Hematopoietic multipotent progenitor cell treated with erythropoietin and hydrocortisone succinate and interleukin-3 and kit ligand, for 8 days (in vitro differentiated cells): ENCODE measurements around the gene HSF4.

Experiments used
- DNase-seq: peaks from one replicate; pipeline ENCODE4 v3.0.0-alpha.2; 2015

Gene HSF4

GRCh38 chr16:67185651-67186134 lies 21.1 kb downstream of the HSF4 start:
- no peak for DNase-seq

GRCh38 chr16:67186550-67186950 lies 22.0 kb downstream of the HSF4 start:
- no peak for DNase-seq

GRCh38 chr16:67187175-67187890 lies 22.8 kb downstream of the HSF4 start:
- no peak for DNase-seq

DNA sequence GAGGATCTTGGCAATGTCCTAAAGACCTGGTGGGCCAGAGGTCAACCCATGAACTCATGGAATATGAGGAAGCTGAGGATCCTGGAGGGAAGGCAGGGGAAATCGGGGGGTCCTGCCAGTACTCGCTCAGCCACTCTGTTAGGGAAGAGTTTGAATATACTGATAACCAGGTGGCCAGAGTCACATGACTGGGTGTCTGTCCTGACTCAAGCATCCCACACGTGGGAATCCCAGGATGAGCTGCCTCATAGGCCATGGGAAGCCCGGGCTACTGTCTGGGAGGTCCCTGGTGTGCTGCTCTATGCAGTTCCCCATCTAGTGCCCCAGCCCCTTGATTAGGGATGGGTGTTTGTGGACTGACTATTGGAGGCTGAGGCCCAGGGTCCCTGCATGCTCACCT lies 23.8 kb downstream of the HSF4 start:
- no peak for DNase-seq

DNA sequence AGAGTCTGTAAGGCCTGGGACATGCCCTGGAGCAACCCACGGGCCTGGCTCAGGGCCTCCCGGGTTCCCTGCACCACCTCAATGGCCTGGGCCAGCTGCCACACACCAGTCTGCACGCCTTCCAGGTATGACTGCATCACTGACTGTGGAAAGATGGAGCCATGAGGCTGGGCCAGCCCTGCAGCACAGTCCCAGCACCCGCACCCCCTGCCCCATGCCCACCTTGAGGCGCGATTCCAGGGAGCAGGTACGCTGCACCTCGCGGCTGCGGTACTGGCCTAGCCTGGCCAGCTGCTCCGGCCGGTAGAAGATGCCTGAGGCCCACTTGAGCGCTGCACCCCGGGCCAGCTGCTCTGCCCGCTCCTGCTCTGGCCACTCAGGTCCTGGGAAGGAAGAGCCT lies 24.3 kb downstream of the HSF4 start:
- no peak for DNase-seq

DNA sequence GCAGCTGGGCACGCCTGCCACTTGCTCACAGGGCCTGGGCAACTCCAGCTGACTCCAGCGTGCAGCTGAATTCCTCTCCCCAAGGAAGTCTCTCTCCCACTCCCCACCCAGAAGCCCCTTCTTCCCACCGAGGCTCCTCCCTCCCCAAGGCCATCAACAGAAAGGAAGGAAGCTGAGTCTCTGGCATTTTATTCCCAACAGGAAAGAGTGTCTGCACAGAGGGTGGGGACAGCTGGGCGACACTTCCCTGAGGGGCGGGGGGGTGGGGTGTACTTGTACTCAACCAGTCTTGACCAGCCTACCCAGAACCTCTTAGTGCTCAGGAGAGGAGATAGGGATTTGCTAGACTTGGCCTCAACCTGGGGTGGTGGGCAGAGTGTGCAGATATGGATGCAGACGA lies 25.5 kb downstream of the HSF4 start, which contains the start of gene EXOC3L1:
TSS of gene EXOC3L1 (minus strand) at position 96 of the 400 bp plus-strand sequence. CDS start 460 bp downstream, outside the sequence.
- DNase-seq: no peak

- DNase-seq: peak; percentile 80
Observed at GRCh38 chr16:67190448-67191399, 26.2 kb downstream of the HSF4 start.

DNA sequence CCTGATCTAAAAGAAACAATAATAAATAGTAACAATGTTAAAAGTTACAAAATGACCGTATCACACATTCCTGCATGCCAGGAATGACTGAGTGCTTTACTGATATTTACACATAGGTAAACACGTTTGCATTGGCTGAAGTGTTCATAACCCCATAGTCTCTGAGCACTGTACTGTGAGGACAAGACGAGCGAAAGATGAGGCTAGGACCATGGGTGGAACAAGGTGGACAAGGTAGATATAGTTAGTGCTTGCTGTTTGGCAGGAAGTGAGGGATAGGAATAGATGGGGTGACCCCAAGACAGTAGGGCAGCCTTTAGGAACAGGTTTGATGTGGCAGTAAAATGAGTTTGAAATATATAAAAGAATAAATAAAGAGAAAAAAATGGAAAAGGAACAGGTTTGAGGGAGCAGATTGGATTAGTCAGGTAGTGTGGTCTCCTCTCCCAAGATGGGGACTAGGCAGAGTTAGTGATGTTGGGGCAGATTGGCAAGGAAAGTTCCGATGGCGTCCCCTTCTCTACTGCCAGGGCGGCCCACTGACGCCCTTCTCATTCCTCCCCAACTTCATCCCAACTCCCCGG lies 27.0 kb downstream of the HSF4 start:
- DNase-seq: peak; percentile 29

DNA sequence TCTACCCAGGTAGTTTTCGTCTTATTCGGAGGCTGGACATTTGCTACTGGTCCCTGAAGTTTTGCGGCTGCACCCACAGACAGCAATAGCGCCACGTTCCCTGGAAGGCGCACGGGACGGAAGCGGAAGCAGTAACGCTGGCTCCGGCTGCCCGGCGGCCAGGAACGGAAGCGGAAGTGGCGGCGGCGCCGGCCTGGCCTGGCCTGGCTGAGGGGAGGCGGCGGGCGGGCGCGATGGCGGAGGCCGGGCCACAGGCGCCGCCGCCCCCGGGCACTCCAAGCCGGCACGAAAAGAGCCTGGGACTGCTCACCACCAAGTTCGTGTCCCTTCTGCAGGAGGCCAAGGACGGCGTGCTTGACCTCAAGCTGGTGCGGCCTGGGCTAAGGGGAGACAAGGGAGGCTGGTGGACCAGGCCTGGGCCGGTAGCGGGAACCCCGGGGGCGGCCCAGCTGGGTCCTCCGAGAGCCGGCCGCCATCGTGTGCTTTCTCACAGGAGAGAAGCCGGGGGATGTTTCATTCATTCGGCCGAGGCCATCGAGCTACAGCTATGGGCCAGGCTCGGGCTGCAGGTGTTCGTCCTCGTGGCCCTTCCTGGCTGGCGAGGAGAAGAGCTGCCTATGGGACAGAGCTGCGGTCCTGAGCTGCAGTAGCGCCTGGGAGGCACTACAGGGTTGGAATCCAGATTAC lies 27.6 kb downstream of the HSF4 start, which contains the start of gene E2F4:
TSS of gene E2F4 (plus strand) at position 161 of the 687 bp plus-strand sequence. CDS start at position 234, 73 bp downstream.
- peak; percentile 93 for DNase-seq

DNA sequence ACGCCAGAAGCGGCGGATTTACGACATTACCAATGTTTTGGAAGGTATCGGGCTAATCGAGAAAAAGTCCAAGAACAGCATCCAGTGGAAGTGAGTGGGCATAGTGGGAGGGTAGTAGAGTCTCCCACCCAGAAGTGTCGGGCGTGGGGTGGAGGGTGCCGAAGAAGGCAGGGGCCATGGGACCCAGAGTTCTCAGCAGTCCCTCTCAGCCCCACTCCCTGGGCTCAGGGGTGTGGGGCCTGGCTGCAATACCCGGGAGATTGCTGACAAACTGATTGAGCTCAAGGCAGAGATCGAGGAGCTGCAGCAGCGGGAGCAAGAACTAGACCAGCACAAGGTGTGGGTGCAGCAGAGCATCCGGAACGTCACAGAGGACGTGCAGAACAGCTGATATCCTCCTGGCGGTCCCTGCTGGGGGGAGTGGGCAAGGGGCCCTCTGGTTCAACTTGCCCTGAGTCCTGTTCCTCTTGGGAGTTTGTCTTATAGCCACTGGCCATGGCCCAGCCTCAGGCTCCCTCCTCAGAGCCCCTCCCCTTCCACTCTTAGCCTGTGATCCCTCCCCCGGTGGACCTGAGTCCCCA lies 28.3 kb downstream of the HSF4 start:
- DNase-seq: peak; percentile 51

GRCh38 chr16:67193536-67193935 lies 29.0 kb downstream of the HSF4 start:
- no peak for DNase-seq

DNA sequence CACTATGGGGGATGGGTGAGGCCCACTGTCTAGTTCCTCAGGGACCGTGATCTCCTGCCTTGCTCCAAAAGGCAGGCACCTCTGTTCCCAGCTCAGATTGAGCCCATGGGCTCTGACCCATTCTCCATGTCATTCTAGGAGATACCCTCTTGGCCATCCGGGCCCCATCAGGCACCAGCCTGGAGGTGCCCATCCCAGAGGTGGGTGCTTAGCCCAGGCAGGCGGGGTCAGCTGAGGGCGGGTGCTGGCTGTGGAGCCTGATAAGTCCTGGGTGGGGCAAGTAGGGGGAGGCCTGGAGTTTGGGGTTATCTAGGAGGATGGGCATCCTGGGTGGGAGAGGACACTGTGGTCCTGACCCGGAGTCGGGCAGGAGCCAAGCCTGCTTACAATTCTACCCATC lies 29.7 kb downstream of the HSF4 start:
- peak; percentile 89 for DNase-seq

DNA sequence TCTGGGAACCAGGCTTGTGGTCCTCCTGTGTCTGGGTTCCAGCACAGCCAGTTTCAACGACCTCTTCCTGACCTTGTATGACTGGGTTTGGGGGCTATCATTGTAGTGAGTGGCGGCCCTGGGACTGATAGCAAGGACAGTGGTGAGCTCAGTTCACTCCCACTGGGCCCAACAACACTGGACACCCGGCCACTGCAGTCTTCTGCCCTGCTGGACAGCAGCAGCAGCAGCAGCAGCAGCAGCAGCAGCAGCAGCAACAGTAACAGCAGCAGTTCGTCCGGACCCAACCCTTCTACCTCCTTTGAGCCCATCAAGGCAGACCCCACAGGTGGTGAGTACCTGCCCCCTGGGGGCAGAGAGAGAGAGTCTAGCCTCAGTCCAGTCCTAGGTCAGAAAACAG lies 31.1 kb downstream of the HSF4 start:
- no peak for DNase-seq

DNA sequence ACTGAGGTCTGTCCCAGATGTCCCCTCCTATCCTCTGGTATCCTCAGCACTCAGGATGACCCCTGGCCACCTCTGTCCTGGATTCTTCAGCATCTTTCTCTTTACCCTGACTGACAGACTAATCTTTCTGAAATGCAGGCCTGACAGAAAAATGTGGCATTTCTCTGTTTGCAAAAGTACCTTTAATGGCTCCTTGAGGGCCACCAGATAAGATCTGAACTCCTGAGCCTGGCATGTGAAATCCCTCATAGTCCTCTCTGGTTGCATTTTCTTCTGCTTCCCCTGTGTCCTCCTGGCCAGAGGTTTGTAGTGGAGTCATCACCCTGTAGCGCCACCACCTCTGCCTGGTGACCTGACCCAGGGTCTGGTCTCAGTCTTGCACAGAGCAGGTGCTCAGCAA lies 32.3 kb downstream of the HSF4 start:
- no peak for DNase-seq

DNA sequence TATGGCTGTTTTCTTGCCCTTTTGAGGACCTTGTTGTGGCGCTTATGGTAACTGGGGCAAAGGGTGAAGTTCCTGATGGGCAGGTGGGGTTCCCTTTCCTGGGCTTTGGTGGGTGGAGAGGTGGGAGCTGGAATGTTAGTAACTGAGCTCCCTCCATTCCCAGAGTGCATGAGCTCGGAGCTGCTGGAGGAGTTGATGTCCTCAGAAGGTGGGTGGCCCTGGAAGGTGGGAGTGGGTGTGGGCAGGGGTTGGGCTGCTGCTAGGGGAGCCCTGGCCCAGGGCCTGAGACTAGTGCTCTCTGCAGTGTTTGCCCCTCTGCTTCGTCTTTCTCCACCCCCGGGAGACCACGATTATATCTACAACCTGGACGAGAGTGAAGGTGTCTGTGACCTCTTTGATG lies 33.2 kb downstream of the HSF4 start:
- no peak for DNase-seq

DNA sequence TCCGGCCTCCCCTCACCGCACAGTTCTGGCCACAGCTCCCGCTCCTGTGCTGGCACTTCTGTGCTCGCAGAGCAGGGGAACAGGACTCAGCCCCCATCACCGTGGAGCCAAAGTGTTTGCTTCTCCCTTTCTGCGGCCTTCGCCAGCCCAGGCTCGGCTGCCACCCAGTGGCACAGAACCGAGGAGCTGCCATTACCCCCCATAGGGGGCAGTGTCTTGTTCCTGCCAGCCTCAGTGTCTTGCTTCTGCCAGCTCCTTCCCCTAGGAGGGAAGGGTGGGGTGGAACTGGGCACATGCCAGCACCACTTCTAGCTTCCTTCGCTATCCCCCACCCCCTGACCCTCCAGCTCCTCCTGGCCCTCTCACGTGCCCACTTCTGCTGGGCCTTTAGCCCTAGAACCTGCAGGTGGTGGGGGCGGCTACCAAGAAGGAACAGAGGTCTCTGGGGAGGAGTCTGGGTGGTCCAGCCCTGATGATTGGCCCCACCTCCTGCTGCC lies 33.7 kb downstream of the HSF4 start:
- peak; percentile 78 for DNase-seq

- no peak for DNase-seq
Observed at GRCh38 chr16:67199011-67199807, 34.7 kb downstream of the HSF4 start, which contains the start of gene ELMO3. Gene ELMO3 (plus strand): TSS chr16:67199131. CDS start chr16:67199327, 196 bp downstream.

GRCh38 chr16:67199808-67200198 lies 35.3 kb downstream of the HSF4 start:
- DNase-seq: no peak

DNA sequence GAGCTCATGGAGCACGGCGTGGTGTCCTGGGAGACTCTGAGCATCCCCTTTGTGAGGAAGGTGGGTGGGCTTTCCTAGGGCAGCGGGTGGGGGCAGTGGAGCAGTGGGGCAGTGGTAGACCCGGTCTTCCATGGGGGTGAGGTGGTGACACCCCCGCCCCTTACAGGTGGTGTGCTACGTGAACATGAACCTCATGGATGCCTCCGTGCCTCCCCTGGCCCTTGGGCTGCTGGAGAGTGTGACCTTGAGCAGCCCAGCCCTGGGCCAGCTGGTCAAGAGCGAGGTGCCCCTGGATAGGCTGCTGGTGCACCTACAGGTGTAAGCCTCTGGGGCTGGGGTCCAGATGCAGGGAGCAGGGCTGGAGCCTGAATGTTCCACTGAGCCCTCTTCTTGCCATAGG lies 35.9 kb downstream of the HSF4 start:
- DNase-seq: no peak

GRCh38 chr16:67201411-67202345 lies 37.1 kb downstream of the HSF4 start:
- no peak for DNase-seq
